ENCODE results near the gene ANKRD13B. TPM values are rescaled to one million over a fixed set of nuclear protein-coding genes. Genes with fewer than 3 reads are reported as not detected.
"Not testable (repeated sequence)": the region's sequence is repeated elsewhere in the genome, so short reads cannot be mapped to it uniquely, and the experiment has no call there.

The ANKRD13B gene
- 45.8 and 46.2 TPM in 2 replicates for total RNA-seq

DNA sequence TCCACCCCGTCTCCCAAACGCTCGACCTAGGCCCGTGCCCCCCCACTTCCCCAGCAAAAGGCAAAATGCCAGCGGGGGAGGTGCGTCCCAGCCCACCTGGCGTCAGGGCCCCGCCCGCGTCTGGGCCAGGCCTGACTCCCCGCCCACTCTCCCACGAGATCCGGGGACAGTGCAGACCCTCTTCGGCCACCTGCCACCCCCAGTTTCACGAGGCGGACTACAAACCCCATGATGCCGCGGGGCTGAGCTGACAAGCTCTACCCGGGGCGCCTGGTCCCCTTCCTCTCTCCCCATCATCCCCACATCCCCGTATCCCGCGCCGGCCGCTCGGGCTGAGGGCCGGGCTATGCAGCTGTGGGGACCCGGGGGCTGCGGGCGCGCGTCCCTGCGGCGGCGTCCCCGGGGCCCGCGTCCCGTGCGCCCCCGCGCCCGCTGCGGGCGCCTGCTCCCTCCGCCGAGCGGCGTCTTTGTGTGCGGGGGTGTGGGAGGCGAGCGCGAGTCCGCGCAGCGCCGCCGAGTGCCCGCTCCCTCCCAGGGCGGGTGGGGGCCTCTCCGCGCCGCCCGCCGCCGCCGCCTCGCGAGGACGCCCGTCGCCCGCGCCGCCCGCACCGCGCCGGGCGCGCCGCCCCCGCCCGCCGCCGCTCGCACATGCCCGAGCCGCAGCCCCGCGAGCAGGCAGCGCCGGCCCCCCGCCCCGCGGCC, at the start of gene ANKRD13B:
TSS of gene ANKRD13B (plus strand) at position 283 of the 702 bp plus-strand sequence. CDS start 490 bp downstream, outside the sequence.
- DNase-seq (ENCODE audit: low spot score): no peak
- Mint-ChIP-seq H3K27me3 (ENCODE audit: insufficient read depth) (no peaks in the 10 kb centered on the region), H3K36me3 (ENCODE audit: low read depth) (no peaks in the 10 kb centered on the region), H3K27ac (no peak within 1 kb of the TSS), H3K9me3 (no peaks in the 10 kb centered on the region), H3K4me3 (peak within 1 kb of the TSS; percentile 87), H3K4me1 (ENCODE audit: low read depth) (peaks cover 31% of the 10 kb centered on the region)
- intact Hi-C loops (cut with micrococcal nuclease): no loop called here

GRCh38 chr17:29544066-29544465, 48.9 kb upstream of the ANKRD13B start:
- peaks cover 5% of the 10 kb centered on the region for H3K4me1 Mint-ChIP-seq (ENCODE audit: low read depth)
- intact Hi-C loops (cut with micrococcal nuclease): no loop called here
- no peak overlapping the region for H3K4me3 Mint-ChIP-seq
- H3K9me3 Mint-ChIP-seq: no peaks in the 10 kb centered on the region
- no peak for DNase-seq (ENCODE audit: low spot score)
- no peaks in the 10 kb centered on the region for H3K27me3 Mint-ChIP-seq (ENCODE audit: insufficient read depth)
- H3K27ac Mint-ChIP-seq: no peak overlapping the region
- peaks cover 25% of the 10 kb centered on the region for H3K36me3 Mint-ChIP-seq (ENCODE audit: low read depth)

GRCh38 chr17:29546085-29546484, 46.8 kb upstream of the ANKRD13B start:
- Mint-ChIP-seq H3K36me3 (ENCODE audit: low read depth) (peaks cover 22% of the 10 kb centered on the region), H3K4me3 (no peak overlapping the region), H3K27me3 (ENCODE audit: insufficient read depth) (no peaks in the 10 kb centered on the region), H3K9me3 (no peaks in the 10 kb centered on the region), H3K27ac (no peak overlapping the region), H3K4me1 (ENCODE audit: low read depth) (peaks cover 5% of the 10 kb centered on the region)
- intact Hi-C loops (cut with micrococcal nuclease): no loop called here
- no peak for DNase-seq (ENCODE audit: low spot score)

- Mint-ChIP-seq H3K36me3 (ENCODE audit: low read depth) (peaks cover 22% of the 10 kb centered on the region), H3K27ac (no peak overlapping the region), H3K4me1 (ENCODE audit: low read depth) (peaks cover 5% of the 10 kb centered on the region), H3K9me3 (no peaks in the 10 kb centered on the region), H3K27me3 (ENCODE audit: insufficient read depth) (no peaks in the 10 kb centered on the region), H3K4me3 (no peak overlapping the region)
- no peak for DNase-seq (ENCODE audit: low spot score)
- intact Hi-C loops (cut with micrococcal nuclease): no loop called here
Measured at GRCh38 chr17:29546830-29547229, 46.1 kb upstream of the ANKRD13B start.

DNA sequence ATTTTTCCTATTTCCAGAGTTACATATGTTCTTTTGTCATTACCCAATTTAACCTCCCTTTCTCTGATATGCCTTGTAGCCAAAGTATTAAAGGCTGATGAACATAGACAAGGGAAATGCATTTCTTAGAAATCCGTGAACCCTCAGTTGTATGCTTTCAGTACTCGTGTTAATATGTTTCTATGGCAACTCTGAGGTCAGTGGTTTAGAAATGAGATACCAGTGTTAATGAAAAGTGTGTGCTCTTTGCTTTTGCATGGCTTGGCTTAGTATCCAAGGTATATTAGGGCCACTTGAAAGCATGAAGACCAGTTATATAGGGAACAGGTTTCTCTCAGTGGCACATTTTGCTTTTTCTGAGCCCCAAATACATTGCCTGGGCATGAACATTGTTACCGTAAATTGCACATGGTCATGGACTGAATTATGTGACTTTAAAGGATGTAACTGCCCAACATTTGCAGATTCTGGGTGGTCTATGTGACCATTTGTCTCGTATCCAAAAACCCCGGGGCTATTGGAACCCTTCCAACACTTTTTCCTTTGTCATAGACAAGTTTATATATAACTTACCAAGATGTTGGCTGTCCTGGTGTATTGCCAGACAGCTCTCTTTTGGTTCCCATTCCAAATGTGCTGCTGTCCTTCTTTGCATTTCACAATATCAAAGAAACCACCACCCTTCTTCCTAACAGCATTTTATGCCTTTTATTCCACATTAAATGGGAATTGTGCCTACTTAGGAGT, 43.6 kb upstream of the ANKRD13B start:
- peaks cover 9% of the 10 kb centered on the region for H3K36me3 Mint-ChIP-seq (ENCODE audit: low read depth)
- intact Hi-C loops (cut with micrococcal nuclease): no loop called here
- peaks cover 5% of the 10 kb centered on the region for H3K4me1 Mint-ChIP-seq (ENCODE audit: low read depth)
- H3K4me3 Mint-ChIP-seq: no peak overlapping the region
- DNase-seq (ENCODE audit: low spot score): no peak
- no peaks in the 10 kb centered on the region for H3K27me3 Mint-ChIP-seq (ENCODE audit: insufficient read depth)
- no peaks in the 10 kb centered on the region for H3K9me3 Mint-ChIP-seq
- no peak overlapping the region for H3K27ac Mint-ChIP-seq

DNA sequence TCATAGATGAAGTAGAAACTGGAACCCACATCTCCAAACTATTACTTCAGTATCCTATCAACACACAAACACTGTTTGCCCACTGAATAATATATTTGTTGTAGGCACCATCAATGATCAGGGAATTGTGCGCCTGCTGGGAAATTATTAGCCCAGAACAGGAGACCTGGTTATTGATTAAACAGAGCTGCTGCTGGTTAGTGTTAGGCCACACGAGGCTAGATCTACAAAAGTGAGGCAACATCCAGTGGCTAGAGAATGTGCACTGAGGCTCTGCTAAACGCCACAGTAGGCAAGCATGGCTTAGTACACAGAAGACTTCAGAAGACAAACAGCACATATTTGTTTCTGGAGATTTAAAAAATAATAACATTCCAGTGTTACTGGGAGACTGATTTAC, 37.1 kb upstream of the ANKRD13B start:
- peaks cover 9% of the 10 kb centered on the region for H3K36me3 Mint-ChIP-seq (ENCODE audit: low read depth)
- H3K9me3 Mint-ChIP-seq: no peaks in the 10 kb centered on the region
- no peak overlapping the region for H3K27ac Mint-ChIP-seq
- H3K4me1 Mint-ChIP-seq (ENCODE audit: low read depth): peaks cover 14% of the 10 kb centered on the region
- H3K4me3 Mint-ChIP-seq: no peak overlapping the region
- no peaks in the 10 kb centered on the region for H3K27me3 Mint-ChIP-seq (ENCODE audit: insufficient read depth)
- intact Hi-C loops (cut with micrococcal nuclease): no loop called here
- no peak for DNase-seq (ENCODE audit: low spot score)

GRCh38 chr17:29557085-29557738, 35.7 kb upstream of the ANKRD13B start:
- DNase-seq (ENCODE audit: low spot score): no peak
- Mint-ChIP-seq H3K36me3 (ENCODE audit: low read depth) (peaks cover 18% of the 10 kb centered on the region), H3K4me1 (ENCODE audit: low read depth) (peaks cover 14% of the 10 kb centered on the region), H3K9me3 (no peaks in the 10 kb centered on the region), H3K27ac (peak overlapping the region; percentile 26), H3K4me3 (no peak overlapping the region), H3K27me3 (ENCODE audit: insufficient read depth) (no peaks in the 10 kb centered on the region)
- intact Hi-C loops (cut with micrococcal nuclease): no loop called here

DNA sequence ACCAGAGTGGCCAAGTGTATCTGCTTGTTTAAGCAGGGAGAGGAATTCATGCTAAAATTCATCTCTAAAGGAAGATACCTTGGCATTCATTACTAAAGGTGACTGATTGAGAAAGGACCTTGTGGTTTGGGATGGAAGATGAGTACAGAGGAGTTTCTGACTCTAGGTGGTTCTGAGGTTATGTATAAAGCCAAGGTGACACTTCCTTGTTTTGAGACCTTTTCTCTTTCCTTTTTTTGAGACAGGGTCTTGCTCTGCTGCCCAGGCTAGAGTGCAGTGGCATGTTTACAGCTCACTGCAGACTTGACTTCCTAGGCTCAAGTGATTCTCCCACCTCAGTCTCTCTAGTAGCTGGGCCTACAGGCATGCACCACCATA, 35.2 kb upstream of the ANKRD13B start:
- intact Hi-C loops (cut with micrococcal nuclease): no loop called here
- peaks cover 21% of the 10 kb centered on the region for H3K36me3 Mint-ChIP-seq (ENCODE audit: low read depth)
- no peaks in the 10 kb centered on the region for H3K27me3 Mint-ChIP-seq (ENCODE audit: insufficient read depth)
- DNase-seq (ENCODE audit: low spot score): no peak
- no peak overlapping the region for H3K4me3 Mint-ChIP-seq
- peaks cover 14% of the 10 kb centered on the region for H3K4me1 Mint-ChIP-seq (ENCODE audit: low read depth)
- no peak overlapping the region for H3K27ac Mint-ChIP-seq
- no peaks in the 10 kb centered on the region for H3K9me3 Mint-ChIP-seq

- H3K27ac Mint-ChIP-seq; H3K27me3 Mint-ChIP-seq (ENCODE audit: insufficient read depth); intact Hi-C loops (cut with micrococcal nuclease); H3K4me3 Mint-ChIP-seq; H3K9me3 Mint-ChIP-seq; DNase-seq (ENCODE audit: low spot score): not testable (repeated sequence)
- H3K36me3 Mint-ChIP-seq (ENCODE audit: low read depth): peaks cover 24% of the 10 kb centered on the region
- peaks cover 14% of the 10 kb centered on the region for H3K4me1 Mint-ChIP-seq (ENCODE audit: low read depth)
Measured at GRCh38 chr17:29558139-29558538, 34.8 kb upstream of the ANKRD13B start.

GRCh38 chr17:29559640-29560039, 33.3 kb upstream of the ANKRD13B start:
- Mint-ChIP-seq H3K36me3 (ENCODE audit: low read depth) (peaks cover 28% of the 10 kb centered on the region), H3K4me1 (ENCODE audit: low read depth) (peaks cover 21% of the 10 kb centered on the region), H3K27me3 (ENCODE audit: insufficient read depth) (no peaks in the 10 kb centered on the region), H3K27ac (no peak overlapping the region), H3K4me3 (no peak overlapping the region), H3K9me3 (no peaks in the 10 kb centered on the region)
- no peak for DNase-seq (ENCODE audit: low spot score)
- intact Hi-C loops (cut with micrococcal nuclease): no loop called here

DNA sequence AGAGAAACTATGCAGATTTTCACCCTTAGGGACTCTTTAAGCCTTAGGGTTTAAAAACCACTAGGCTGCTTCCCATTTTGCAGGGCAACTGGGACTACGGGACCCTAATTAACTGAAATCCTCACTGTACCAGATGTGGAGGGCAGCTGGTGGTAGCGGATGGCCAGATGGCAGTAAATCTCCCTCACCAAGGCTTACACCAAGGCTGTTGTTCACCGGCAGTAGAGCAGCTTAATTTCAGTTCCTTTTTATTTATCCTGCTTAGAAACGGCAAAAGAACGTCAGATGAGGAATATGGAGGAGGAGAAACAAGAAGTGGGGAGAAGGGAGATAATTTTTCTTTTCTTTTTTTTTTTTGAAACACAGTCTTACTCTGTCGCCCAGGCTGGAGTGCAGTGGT, 32.6 kb upstream of the ANKRD13B start:
- Mint-ChIP-seq H3K36me3 (ENCODE audit: low read depth) (peaks cover 27% of the 10 kb centered on the region), H3K27me3 (ENCODE audit: insufficient read depth) (no peaks in the 10 kb centered on the region), H3K27ac (no peak overlapping the region), H3K9me3 (no peaks in the 10 kb centered on the region), H3K4me1 (ENCODE audit: low read depth) (peaks cover 21% of the 10 kb centered on the region), H3K4me3 (no peak overlapping the region)
- intact Hi-C loops (cut with micrococcal nuclease): no loop called here
- no peak for DNase-seq (ENCODE audit: low spot score)

GRCh38 chr17:29561554-29562517, 31.1 kb upstream of the ANKRD13B start:
- Mint-ChIP-seq H3K4me1 (ENCODE audit: low read depth) (peaks cover 27% of the 10 kb centered on the region), H3K36me3 (ENCODE audit: low read depth) (peaks cover 27% of the 10 kb centered on the region), H3K4me3 (no peak overlapping the region), H3K9me3 (no peaks in the 10 kb centered on the region), H3K27me3 (ENCODE audit: insufficient read depth) (no peaks in the 10 kb centered on the region), H3K27ac (no peak overlapping the region)
- DNase-seq (ENCODE audit: low spot score): no peak
- intact Hi-C loops (cut with micrococcal nuclease): no loop called here
